Endothelial cell of hepatic sinusoid (primary cell): ENCODE results near the gene GDF15.
"Not testable (repeated sequence)": the region's sequence is repeated elsewhere in the genome, so short reads cannot be mapped to it uniquely, and the experiment has no call there.

Experiments
- in situ Hi-C: cut with HindIII; loops from 2 replicates; pipeline ENCODE4 v1.10.0; 2017; ENCODE audit warnings: low sequenced_read_pairs

GDF15 gene

DNA sequence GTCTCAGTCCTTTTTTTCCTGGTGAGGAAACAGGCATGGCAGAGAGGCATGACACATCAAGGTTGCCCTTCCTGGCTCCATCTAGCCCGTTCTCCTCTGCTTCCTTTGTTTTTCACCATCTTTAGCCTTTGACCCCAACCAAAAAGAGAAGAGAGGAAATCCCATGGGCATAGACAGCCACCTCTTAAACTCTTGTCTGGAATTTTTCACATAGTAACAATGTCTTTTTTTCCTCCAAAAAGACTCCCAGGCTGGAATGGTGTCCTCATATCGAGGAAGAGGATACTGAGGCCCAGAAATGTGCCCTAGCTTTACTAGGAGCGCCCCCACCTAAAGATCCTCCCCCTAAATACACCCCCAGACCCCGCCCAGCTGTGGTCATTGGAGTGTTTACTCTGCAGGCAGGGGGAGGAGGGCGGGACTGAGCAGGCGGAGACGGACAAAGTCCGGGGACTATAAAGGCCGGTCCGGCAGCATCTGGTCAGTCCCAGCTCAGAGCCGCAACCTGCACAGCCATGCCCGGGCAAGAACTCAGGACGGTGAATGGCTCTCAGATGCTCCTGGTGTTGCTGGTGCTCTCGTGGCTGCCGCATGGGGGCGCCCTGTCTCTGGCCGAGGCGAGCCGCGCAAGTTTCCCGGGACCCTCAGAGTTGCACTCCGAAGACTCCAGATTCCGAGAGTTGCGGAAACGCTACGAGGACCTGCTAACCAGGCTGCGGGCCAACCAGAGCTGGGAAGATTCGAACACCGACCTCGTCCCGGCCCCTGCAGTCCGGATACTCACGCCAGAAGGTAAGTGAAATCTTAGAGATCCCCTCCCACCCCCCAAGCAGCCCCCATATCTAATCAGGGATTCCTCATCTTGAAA lies at the start of gene GDF15:
Gene GDF15, plus strand, starts transcription at position 484 of the 868 bp plus-strand sequence. Its CDS starts 32 bp downstream, at position 516.
- in situ Hi-C loops: no loop called here

- in situ Hi-C loops: no loop called here
These were observed 47.4 kb upstream of the GDF15 start for GRCh38 chr19:18338541-18338940.

- in situ Hi-C loops: no loop called here
These were observed 46.2 kb upstream of the GDF15 start for GRCh38 chr19:18339723-18340122.

- in situ Hi-C loops: no loop called here
These were observed 45.6 kb upstream of the GDF15 start, which contains the start of gene PGPEP1 for GRCh38 chr19:18340190-18340989. Gene PGPEP1 (plus strand): TSS chr19:18340598. CDS start chr19:18340682, 84 bp downstream.

DNA sequence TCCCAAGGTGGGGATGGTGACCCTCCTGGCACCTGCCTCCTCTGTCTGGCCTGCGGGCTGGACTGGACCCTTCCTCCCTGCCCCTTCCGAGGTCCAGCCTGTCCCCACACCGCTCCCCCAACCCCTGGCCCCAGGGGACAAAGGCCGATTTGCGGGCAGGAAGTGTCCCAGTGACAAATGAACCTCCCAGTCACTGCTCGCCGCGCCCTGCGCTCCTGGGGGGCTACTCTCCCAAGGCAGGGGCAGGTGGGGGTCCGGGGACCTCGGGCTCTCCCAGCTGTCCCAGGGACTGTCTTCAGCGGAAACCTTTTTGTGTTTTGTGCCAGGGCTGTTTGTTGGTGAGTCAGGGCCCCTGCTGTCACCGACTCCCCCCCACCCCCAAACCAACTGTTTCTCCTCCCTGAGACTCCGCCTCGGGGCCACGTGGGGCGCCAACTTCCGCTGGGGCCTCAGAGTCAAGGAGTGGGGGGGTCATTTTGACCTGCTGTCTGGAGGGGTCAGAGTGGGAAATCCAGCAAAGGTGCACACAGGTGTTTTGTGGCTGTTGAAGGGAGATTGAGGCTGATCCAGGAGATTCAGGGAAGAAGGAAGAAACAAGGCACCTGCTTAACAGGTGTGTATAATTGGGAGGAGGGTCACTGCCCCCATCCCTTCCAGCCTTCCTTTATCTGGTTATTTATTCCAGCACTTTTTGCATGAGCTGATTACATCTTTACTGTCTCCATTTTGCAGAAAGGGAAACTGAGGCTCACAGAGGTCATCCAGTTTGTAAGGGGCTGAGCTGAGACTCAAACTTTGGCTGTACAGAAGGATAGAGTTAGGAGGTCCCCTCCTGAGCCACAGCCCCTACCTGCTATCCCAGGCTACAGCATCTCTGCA lies 44.7 kb upstream of the GDF15 start:
- in situ Hi-C loops: no loop called here

GRCh38 chr19:18342090-18342632 lies 43.8 kb upstream of the GDF15 start:
- in situ Hi-C loops: no loop called here

DNA sequence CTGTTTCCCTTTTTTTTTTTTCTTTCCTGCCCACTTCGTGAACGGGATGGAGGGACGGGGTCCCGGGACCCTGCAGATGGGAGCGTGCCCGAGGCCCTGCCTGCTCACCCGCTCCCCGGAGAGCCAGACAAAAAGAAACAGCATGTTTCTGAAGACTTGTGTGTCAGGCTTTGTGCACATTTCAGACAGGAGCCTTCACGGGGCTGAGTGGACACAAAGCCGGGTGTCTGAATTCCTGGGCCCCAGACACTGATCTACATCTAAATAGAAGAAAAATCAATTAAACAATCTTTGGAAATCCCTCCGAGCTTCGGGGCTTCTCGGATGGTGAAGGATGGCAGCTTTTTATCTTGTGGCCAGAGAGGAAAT lies 41.4 kb upstream of the GDF15 start:
- in situ Hi-C loops: no loop called here

- in situ Hi-C loops: no loop called here
These were observed 40.7 kb upstream of the GDF15 start for GRCh38 chr19:18345296-18345695.

DNA sequence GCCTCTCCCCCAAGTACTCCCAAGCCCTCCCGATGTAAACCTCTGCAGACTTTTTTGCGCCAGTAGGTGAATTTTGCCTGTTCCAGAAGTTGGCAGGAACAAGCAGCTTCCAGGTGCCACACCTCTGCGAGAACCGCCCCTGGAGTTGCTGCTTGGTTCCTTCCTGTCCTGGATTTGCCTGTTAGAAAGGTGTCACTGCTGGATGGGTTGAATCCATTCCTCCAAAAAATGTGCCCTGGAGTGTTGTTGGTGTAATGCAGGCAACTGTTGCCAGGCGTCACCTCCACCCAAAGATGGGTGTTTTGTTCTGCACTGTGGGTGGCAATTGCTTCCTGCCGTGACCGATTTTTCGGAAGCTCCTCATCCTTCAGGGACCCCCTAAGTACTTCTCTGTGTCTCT lies 39.9 kb upstream of the GDF15 start:
- in situ Hi-C loops: no loop called here

GRCh38 chr19:18348171-18348570 lies 37.8 kb upstream of the GDF15 start:
- in situ Hi-C loops: no loop called here

DNA sequence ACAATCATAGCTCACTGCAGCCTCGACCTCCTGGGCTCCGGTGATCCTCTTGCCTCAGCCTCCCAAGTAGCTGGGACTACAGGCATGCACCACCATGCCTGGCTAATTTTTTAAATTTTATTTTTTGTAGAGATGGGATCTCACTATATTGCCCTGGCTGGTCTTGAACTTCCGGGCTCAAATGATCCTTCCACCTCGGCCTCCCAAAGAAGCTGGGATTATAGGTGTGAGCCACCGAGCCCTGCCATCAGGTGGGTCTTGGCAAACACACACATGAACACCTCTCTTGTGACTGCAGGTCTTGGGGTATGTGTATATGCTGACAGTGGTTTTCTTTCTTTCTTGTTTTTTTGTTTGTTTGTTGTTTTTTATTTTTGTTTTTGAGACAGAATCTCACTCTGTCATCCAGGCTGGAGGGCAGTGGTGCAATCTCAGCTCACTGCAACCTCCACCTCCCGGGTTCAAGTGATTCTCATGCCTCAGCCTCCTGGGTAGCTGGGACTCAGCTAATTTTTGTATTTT lies 37.1 kb upstream of the GDF15 start:
- in situ Hi-C loops: not testable (repeated sequence)

DNA sequence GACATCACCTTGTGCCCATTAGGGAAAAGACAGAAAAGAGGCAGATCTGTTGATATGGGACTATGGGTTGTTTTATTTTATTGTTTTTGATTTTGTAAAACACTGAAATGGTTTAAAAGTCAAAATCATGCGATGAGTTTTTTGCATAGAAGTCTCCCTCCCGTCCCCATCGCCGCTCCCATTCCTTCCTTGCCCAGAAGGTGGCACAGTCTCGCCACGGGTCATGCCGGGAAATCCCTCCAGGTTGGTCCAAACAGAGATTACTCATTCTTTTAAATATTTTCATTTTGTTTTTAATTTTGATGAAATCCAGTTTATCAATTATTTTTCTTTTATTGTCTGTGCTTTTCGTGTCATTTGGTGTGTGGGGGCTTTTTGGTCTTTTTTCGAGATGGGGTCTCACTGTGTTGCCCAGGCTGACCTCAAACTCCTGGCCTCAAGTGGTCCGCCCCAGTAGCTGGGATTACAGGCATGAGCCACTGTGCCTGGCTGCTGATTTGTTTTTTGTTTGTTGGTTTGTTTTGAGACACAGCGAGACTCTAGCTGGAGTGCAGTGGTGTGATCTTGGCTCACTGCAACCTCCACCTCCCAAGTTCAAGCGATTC lies 36.3 kb upstream of the GDF15 start:
- in situ Hi-C loops: no loop called here

DNA sequence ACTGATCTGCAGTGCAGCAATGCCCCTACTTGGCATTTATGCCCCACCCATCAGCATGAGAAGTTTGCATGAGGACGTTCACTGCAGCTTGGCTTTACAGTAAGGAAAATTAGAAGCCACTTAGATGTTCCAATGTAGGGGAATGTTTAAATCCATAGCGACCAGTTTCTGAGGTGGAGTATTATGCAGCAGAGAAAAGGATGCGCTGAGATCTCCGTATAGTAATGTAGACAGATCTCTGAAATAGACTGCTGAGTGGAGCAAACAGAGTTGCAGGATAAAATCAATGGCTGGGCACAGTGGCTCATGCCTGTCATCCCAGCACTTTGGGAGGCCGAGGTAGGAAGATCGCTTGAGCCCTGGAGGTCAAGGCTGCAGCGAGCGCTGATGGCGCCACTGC lies 35.5 kb upstream of the GDF15 start:
- in situ Hi-C loops: no loop called here

DNA sequence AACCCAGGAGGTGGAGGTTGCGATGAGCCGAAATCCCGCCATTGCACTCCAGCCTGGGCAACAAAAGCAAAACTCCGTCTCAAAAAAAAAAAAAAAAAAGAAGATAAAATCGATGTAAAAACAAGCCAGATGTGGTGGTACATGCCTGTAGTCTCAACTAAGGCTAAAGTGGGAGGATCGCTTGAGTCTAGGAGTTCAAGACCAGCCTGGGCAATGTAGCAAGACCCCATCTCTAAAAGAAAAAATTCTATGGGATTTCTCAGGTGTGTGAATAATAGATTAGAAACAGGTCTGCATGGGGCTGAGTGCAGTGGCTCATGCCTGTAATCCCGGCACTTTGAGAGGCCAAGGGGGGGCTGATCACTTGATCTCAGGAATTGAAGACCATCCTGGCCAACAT lies 34.4 kb upstream of the GDF15 start:
- in situ Hi-C loops: no loop called here

DNA sequence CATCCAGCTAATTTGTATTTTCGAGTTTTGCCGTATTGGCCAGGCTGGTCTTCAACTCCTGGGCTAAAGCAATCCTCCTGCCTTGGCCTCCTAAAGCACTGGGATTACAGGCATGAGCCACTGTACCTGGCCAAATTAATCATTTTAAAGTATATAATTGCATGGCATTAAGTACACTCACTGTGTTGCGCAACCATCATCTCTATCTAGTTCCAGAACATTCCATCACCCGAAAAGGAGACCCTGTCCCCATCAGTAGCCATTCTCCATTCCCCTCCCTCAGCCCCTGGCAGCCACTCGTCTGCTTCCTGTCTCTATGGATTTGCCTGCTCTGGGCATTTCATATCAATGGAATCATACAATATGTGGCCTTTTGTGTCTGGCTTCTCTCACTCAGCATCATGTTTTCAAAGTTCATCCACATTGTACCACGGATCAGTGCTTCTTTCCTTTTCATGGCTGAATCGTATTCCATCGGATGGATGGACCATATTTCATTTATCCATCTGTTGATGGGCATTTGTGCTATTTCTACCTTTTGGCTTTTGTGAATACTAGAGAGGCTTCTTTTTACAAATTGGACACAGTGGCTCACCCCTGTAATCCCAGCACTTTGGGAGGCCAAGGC lies 32.5 kb upstream of the GDF15 start:
- in situ Hi-C loops: no loop called here

DNA sequence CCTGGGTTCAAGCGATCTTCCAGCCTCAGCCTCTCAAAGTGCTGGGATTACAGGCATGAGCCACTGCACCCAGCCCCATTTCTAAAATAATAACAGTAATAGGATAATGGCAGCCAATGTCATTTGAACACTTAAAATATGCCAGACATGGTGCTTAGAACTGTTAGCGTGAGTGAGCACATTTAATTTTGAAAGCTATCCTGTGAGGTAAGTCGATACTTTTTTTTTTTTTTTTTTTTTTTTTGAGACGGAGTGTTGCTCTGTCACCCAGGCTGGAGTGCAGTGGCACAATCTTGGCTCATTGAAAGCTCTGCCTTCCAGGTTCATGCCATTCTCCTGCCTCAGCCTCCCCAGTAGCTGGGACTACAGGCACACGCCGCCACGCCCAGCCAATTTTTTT lies 31.2 kb upstream of the GDF15 start:
- in situ Hi-C loops: not testable (repeated sequence)

DNA sequence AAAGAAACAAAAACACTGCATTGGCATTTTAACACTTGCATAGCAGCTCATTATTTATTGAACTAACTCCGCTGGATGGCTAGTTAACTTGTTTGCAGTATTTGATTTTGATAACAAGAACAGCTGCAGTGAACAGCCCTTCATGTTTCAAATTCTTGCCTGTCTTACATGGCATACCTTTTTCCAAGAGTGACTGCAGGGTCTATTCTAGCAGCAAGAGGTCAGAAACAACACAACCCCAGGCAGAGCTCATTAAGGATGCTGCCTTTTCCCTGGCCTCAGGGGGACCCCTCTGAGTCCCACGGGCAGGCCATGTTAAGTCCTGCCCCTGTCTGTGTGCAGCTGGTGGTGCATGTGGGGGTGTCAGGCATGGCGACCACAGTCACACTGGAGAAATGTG lies 28.9 kb upstream of the GDF15 start:
- in situ Hi-C loops: no loop called here

DNA sequence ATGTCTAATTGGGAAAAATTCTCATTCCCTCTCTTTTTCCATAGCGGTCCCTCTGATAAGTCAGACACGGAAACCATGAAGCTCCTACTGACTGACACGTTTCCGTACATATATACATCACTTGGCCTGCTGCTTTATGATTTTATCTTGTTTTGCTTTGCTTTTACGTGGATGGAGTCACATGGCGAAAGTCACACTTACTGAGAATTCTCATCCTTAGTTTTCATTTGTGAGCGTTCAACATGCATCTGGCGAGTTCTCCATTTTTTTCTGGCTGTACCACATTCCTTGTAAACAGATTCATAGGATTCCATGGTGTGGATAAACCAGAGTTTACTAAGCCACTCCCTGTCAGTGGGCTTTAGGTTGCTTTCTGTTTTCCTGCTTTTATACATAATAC lies 24.3 kb upstream of the GDF15 start:
- in situ Hi-C loops: no loop called here

DNA sequence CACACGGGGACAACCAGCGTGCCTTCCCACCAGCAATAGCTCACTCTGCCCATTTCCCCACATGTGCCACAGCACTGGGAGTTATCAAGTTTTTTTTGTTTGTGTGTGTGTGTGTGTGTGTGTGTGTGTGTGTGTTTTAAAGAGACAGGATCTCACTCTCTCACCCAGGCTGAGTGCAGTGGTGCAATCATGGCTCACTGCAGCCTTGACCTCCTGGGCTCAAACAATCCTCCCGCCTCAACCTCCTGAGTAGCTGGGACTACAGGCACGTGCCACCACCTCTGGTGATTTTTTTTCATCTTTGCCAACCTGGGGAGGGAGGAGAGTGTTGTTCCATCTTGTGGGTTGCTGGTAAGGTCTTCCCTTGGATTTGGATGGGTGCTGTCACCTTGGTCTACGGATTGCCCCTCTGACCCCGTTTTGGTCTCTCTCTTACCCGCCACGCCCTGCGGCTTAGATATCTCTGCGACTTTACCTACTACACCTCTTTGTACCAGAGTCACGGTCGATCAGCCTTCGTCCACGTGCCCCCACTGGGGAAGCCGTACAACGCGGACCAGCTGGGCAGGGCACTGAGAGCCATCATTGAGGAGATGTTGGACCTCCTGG lies 22.9 kb upstream of the GDF15 start:
- in situ Hi-C loops: no loop called here
